Fibroblast of lung (primary cell): ENCODE measurements around the gene ASPN.

Source experiments
- CTCF ChIP-seq, 2 donors: IDR thresholded peaks in 1 of 2; conservative IDR thresholded peaks in 1 of 2; 1 replicate in 1 of 2; 2 replicates in 1 of 2; pipeline ENCODE4 v1.5.1; 2011 to 2012; ENCODE audit warnings: low read length in 2 of 2, control low read depth in 1 of 2, inconsistent platforms in 1 of 2, low read depth in 1 of 2, mild to moderate bottlenecking in 1 of 2
- EZH2 ChIP-seq: IDR thresholded peaks from 2 replicates; pipeline ENCODE4 v1.5.1; 2012; ENCODE audit warnings: low read length, control low read depth, mild to moderate bottlenecking; ENCODE audit errors: missing control alignments

GRCh38 chr9:92429836-92430235, 52.5 kb downstream of the ASPN start:
- TF ChIP-seq CTCF (conservative IDR thresholded peaks at IDR 0.05 in 1 of 2, IDR thresholded peaks at IDR 0.05 in 1 of 2; ENCODE audit: low read depth in 1 of 2, low read length in 2 of 2) (no peak), EZH2 (no peak)
